Activated naive CD4-positive, alpha-beta T cell treated with anti-CD3 and anti-CD28 coated beads for 36 hours (primary cell): ENCODE measurements around the gene JPH2. TPM values are rescaled to one million over a fixed set of nuclear protein-coding genes. Genes with fewer than 3 reads are reported as not detected.
"Not testable (repeated sequence)": the region's sequence is repeated elsewhere in the genome, so short reads cannot be mapped to it uniquely, and the experiment has no call there.

Experiments used
- CTCF ChIA-PET: fragments of 350-600 bp; sonication (Branson Sonifier 250); formaldehyde crosslinking; loops from one replicate; lab custom pipeline; 2021; ENCODE audit warnings: antibody characterized with exemption; lab: Charles Lee
- DNase-seq: peaks from one replicate; pipeline ENCODE4 v3.0.0-alpha.2; 2020
- H3K27ac Mint-ChIP-seq: one replicate; pipeline ENCODE4 v1.8.0; 2021; ENCODE audit warnings: mild to moderate bottlenecking, mixed read lengths
- H3K27me3 Mint-ChIP-seq: one replicate; pipeline ENCODE4 v1.8.0; 2021; ENCODE audit warnings: low read depth, mixed read lengths
- H3K36me3 Mint-ChIP-seq: one replicate; pipeline ENCODE4 v1.8.0; 2021; ENCODE audit warnings: low read depth, mixed read lengths
- H3K4me1 Mint-ChIP-seq: one replicate; pipeline ENCODE4 v1.8.0; 2021; ENCODE audit warnings: low read depth, mixed read lengths
- H3K4me3 Mint-ChIP-seq: one replicate; pipeline ENCODE4 v1.8.0; 2021; ENCODE audit warnings: mild to moderate bottlenecking, moderate library complexity, mixed read lengths
- H3K9me3 Mint-ChIP-seq: one replicate; pipeline ENCODE4 v1.8.0; 2021; ENCODE audit warnings: mixed read lengths
- intact Hi-C: fragments of 100-400 bp; cut with micrococcal nuclease; formaldehyde crosslinking; loops from one replicate; pipeline ENCODE4 v1.15.1; 2023
- total RNA-seq, 2 experiments: library from RNA; stranded (reverse); gene quantifications; one replicate each; pipeline ENCODE4 v1.2.3, GENCODE V29; 2021

The JPH2 gene
- total RNA-seq, 2 experiments from 2014 or later, result not detected

GRCh38 chr20:44199877-44200276 is 12.9 kb upstream of the JPH2 start:
- intact Hi-C loops, result no loop called here
- Mint-ChIP-seq H3K9me3 (no peaks in the 10 kb centered on the region), H3K4me1 (peaks cover 30% of the 10 kb centered on the region), H3K36me3 (peaks cover 31% of the 10 kb centered on the region), H3K27ac (no peak overlapping the region), H3K4me3 (no peak overlapping the region), H3K27me3 (no peaks in the 10 kb centered on the region)
- CTCF ChIA-PET, result no interaction called here
- no peak for DNase-seq

- Mint-ChIP-seq H3K27me3 (no peaks in the 10 kb centered on the region), H3K4me3 (no peak overlapping the region), H3K9me3 (no peaks in the 10 kb centered on the region), H3K36me3 (peaks cover 30% of the 10 kb centered on the region), H3K4me1 (peaks cover 23% of the 10 kb centered on the region), H3K27ac (peak overlapping the region; percentile 76)
- intact Hi-C loops, result no loop called here
- peak; percentile 48 for DNase-seq
- CTCF ChIA-PET, result interaction anchor here (1.9 kb wide), 1 partner anchor 18 kb away, joined by 11 read pairs; no protein-coding TSS in a partner anchor
Measured at GRCh38 chr20:44198872-44199271, 11.9 kb upstream of the JPH2 start.

- DNase-seq, result no peak
- Mint-ChIP-seq H3K27me3 (no peaks in the 10 kb centered on the region), H3K4me3 (no peak overlapping the region), H3K36me3 (peaks cover 19% of the 10 kb centered on the region), H3K9me3 (no peaks in the 10 kb centered on the region), H3K4me1 (peaks cover 18% of the 10 kb centered on the region), H3K27ac (no peak overlapping the region)
- CTCF ChIA-PET, result interaction anchor here (1.2 to 2.5 kb wide), 3 partner anchors 10 to 79 kb away, joined by 5 to 19 read pairs (median 7); no protein-coding TSS in a partner anchor
- intact Hi-C loops, result no loop called here
Measured at GRCh38 chr20:44196271-44196670, 9.3 kb upstream of the JPH2 start.

GRCh38 chr20:44195605-44196004 is 8.6 kb upstream of the JPH2 start:
- Mint-ChIP-seq H3K27me3 (no peaks in the 10 kb centered on the region), H3K4me1 (peaks cover 17% of the 10 kb centered on the region), H3K36me3 (peaks cover 17% of the 10 kb centered on the region), H3K9me3 (no peaks in the 10 kb centered on the region), H3K4me3 (no peak overlapping the region), H3K27ac (no peak overlapping the region)
- CTCF ChIA-PET, result interaction anchor here (1.2 to 2.5 kb wide), 3 partner anchors 10 to 78 kb away, joined by 5 to 19 read pairs (median 7); no protein-coding TSS in a partner anchor
- intact Hi-C loops, result no loop called here
- DNase-seq, result no peak

GRCh38 chr20:44193801-44194200 is 6.8 kb upstream of the JPH2 start:
- Mint-ChIP-seq H3K27me3 (peaks cover 4% of the 10 kb centered on the region), H3K36me3 (peaks cover 8% of the 10 kb centered on the region), H3K4me1 (peaks cover 1% of the 10 kb centered on the region), H3K4me3 (no peak overlapping the region), H3K9me3 (no peaks in the 10 kb centered on the region), H3K27ac (no peak overlapping the region)
- CTCF ChIA-PET, result interaction anchor here (1.2 kb wide), 1 partner anchor 23 kb away, joined by 4 read pairs; no protein-coding TSS in a partner anchor
- intact Hi-C loops, result loop anchor here (5.0 kb wide), 1 partner anchor 446 kb away; no protein-coding TSS in a partner anchor
- DNase-seq, result no peak

- H3K36me3 Mint-ChIP-seq, H3K27ac Mint-ChIP-seq, H3K9me3 Mint-ChIP-seq, DNase-seq, H3K4me3 Mint-ChIP-seq, H3K4me1 Mint-ChIP-seq: not testable (repeated sequence)
- peaks cover 16% of the 10 kb centered on the region for H3K27me3 Mint-ChIP-seq
- intact Hi-C loops, result loop anchor here (5.0 kb wide), 1 partner anchor 444 kb away; no protein-coding TSS in a partner anchor
- CTCF ChIA-PET, result interaction anchor here (3.2 to 8.9 kb wide), 2 partner anchors 72 to 120 kb away, joined by 12 to 116 read pairs; partner anchors contain the start of gene FITM2
Measured at GRCh38 chr20:44191640-44192039, 4.7 kb upstream of the JPH2 start.

- H3K36me3 Mint-ChIP-seq, H3K27ac Mint-ChIP-seq, H3K4me1 Mint-ChIP-seq, H3K4me3 Mint-ChIP-seq, H3K9me3 Mint-ChIP-seq: not testable (repeated sequence)
- CTCF ChIA-PET, result interaction anchor here (0.5 to 8.9 kb wide), 21 partner anchors 10 to 753 kb away, joined by 3 to 116 read pairs (median 5); partner anchors contain the start of gene FITM2
- H3K27me3 Mint-ChIP-seq, result peaks cover 28% of the 10 kb centered on the region
- intact Hi-C loops, result loop anchor here (1.0 to 5.0 kb wide), 3 partner anchors 74 to 741 kb away; no protein-coding TSS in a partner anchor
- peak; percentile 74 for DNase-seq
Measured at GRCh38 chr20:44190197-44190852, 3.3 kb upstream of the JPH2 start.

GRCh38 chr20:44188752-44189151 is 1.8 kb upstream of the JPH2 start:
- no peak for DNase-seq
- Mint-ChIP-seq H3K36me3 (no peaks in the 10 kb centered on the region), H3K9me3 (no peaks in the 10 kb centered on the region), H3K4me3 (no peak overlapping the region), H3K27me3 (peaks cover 33% of the 10 kb centered on the region), H3K4me1 (peaks cover 8% of the 10 kb centered on the region), H3K27ac (no peak overlapping the region)
- CTCF ChIA-PET, result interaction anchor here (0.7 to 8.9 kb wide), 14 partner anchors 10 to 438 kb away, joined by 3 to 116 read pairs (median 6); partner anchors contain the start of gene FITM2
- intact Hi-C loops, result no loop called here

- Mint-ChIP-seq H3K27me3 (peaks cover 36% of the 10 kb centered on the region), H3K4me3 (no peak overlapping the region), H3K36me3 (no peaks in the 10 kb centered on the region), H3K27ac (no peak overlapping the region), H3K9me3 (no peaks in the 10 kb centered on the region), H3K4me1 (peaks cover 8% of the 10 kb centered on the region)
- DNase-seq, result no peak
- CTCF ChIA-PET, result interaction anchor here (0.7 to 8.9 kb wide), 8 partner anchors 10 to 437 kb away, joined by 3 to 116 read pairs (median 6); no protein-coding TSS in a partner anchor
- intact Hi-C loops, result no loop called here
Measured at GRCh38 chr20:44187772-44188709, 1.1 kb upstream of the JPH2 start.

GRCh38 chr20:44186674-44187053 is 324 bp downstream of the JPH2 start:
- Mint-ChIP-seq H3K4me1 (peaks cover 8% of the 10 kb centered on the region), H3K4me3 (peak overlapping the region; percentile 7), H3K27ac (no peak overlapping the region), H3K9me3 (no peaks in the 10 kb centered on the region), H3K36me3 (no peaks in the 10 kb centered on the region), H3K27me3 (peaks cover 44% of the 10 kb centered on the region)
- intact Hi-C loops, result no loop called here
- CTCF ChIA-PET, result interaction anchor here (8.9 kb wide), 1 partner anchor 67 kb away, joined by 116 read pairs; no protein-coding TSS in a partner anchor
- DNase-seq, result no peak

GRCh38 chr20:44186201-44186600 is 787 bp downstream of the JPH2 start:
- Mint-ChIP-seq H3K27ac (no peak overlapping the region), H3K27me3 (peaks cover 44% of the 10 kb centered on the region), H3K4me1 (peaks cover 8% of the 10 kb centered on the region), H3K4me3 (no peak overlapping the region), H3K9me3 (no peaks in the 10 kb centered on the region), H3K36me3 (no peaks in the 10 kb centered on the region)
- intact Hi-C loops, result no loop called here
- CTCF ChIA-PET, result interaction anchor here (0.8 to 8.9 kb wide), 2 partner anchors 10 to 67 kb away, joined by 5 to 116 read pairs; no protein-coding TSS in a partner anchor
- DNase-seq, result no peak

GRCh38 chr20:44185574-44185973 is 1.4 kb downstream of the JPH2 start:
- Mint-ChIP-seq H3K27me3 (peaks cover 48% of the 10 kb centered on the region), H3K4me1 (peaks cover 8% of the 10 kb centered on the region), H3K27ac (no peak overlapping the region), H3K4me3 (no peak overlapping the region), H3K36me3 (no peaks in the 10 kb centered on the region), H3K9me3 (no peaks in the 10 kb centered on the region)
- no peak for DNase-seq
- intact Hi-C loops, result no loop called here
- CTCF ChIA-PET, result interaction anchor here (0.8 to 8.9 kb wide), 2 partner anchors 10 to 66 kb away, joined by 5 to 116 read pairs; no protein-coding TSS in a partner anchor
